K562 (cell line): ENCODE data around the gene CCDC34. TPM values are rescaled to one million over a fixed set of nuclear protein-coding genes. Genes with fewer than 3 reads are reported as not detected.

Experiments
- ELF2 ChIP-seq: fragments of 250-450 bp; sonication (Bioruptor Pico); IDR thresholded peaks from 2 replicates; pipeline ENCODE4 v1.5.0; 2021; ENCODE audit warnings: mild to moderate bottlenecking
- ERF ChIP-seq: fragments of 450-650 bp; formaldehyde crosslinking; IDR thresholded peaks from 2 replicates; pipeline ENCODE4 v1.4.0; 2020; ENCODE audit warnings: mild to moderate bottlenecking, mixed read lengths
- ETS2 ChIP-seq: IDR thresholded peaks from 2 replicates; pipeline ENCODE4 v1.6.1; 2016; ENCODE audit warnings: borderline replicate concordance, missing genetic modification characterization, mild to moderate bottlenecking, moderate library complexity, missing compliant biosample characterization; ENCODE audit not compliant: poor library complexity, severe bottlenecking
- HBP1 ChIP-seq: fragments of 450-650 bp; formaldehyde crosslinking; IDR thresholded peaks from 2 replicates; pipeline ENCODE4 v1.4.0; 2022; ENCODE audit warnings: missing genetic modification characterization
- HMG20B ChIP-seq: fragments of 250-450 bp; sonication (Bioruptor Pico); IDR thresholded peaks from 2 replicates; pipeline ENCODE4 v1.5.0; 2021; ENCODE audit warnings: mild to moderate bottlenecking
- HMGN3 ChIP-seq: IDR thresholded peaks from 2 replicates; pipeline ENCODE4 v1.6.1; 2011; ENCODE audit warnings: borderline replicate concordance, low read depth, mild to moderate bottlenecking, mixed read lengths, low read length; ENCODE audit not compliant: insufficient read length; ENCODE audit errors: extremely low read depth
- HNRNPL ChIP-seq: fragments of 200-400 bp; formaldehyde crosslinking; IDR thresholded peaks from 2 replicates; pipeline ENCODE4 v1.6.1; 2017; ENCODE audit warnings: low read depth, mild to moderate bottlenecking, low read length
- MAZ ChIP-seq, 2 experiments: fragments of 450-650 bp in 1 of 2; sonication (generic) in 1 of 2; formaldehyde crosslinking; IDR thresholded peaks in 1 of 2; conservative IDR thresholded peaks in 1 of 2; 2 replicates each; pipeline versions ENCODE4 v1.4.0 to v1.5.0; 2020; ENCODE audit warnings: mild to moderate bottlenecking in 1 of 2, missing genetic modification reagents in 1 of 2
- MTF1 ChIP-seq: fragments of 250-450 bp; sonication (Bioruptor Pico); IDR thresholded peaks from 2 replicates; pipeline ENCODE4 v1.9.0; 2021; ENCODE audit warnings: moderate library complexity, mild to moderate bottlenecking, inconsistent platforms, borderline replicate concordance
- NBN ChIP-seq: fragments of 450-650 bp; IDR thresholded peaks from 2 replicates; pipeline ENCODE4 v1.6.1; 2016; ENCODE audit warnings: low read depth, mild to moderate bottlenecking
- PTBP1 ChIP-seq: fragments of 200-400 bp; formaldehyde crosslinking; IDR thresholded peaks from 2 replicates; pipeline ENCODE4 v1.6.1; 2017; ENCODE audit warnings: low read depth, low read length
- RFX1 ChIP-seq: fragments of 450-650 bp; IDR thresholded peaks from 2 replicates; pipeline ENCODE4 v1.6.1; 2016; ENCODE audit warnings: mild to moderate bottlenecking, moderate library complexity
- RFX5 ChIP-seq: IDR thresholded peaks from 2 replicates; pipeline ENCODE4 v1.6.1; 2011; ENCODE audit warnings: low read depth, mild to moderate bottlenecking, improper control_type of control experiment, low read length
- SMARCE1 ChIP-seq: fragments of 450-650 bp; IDR thresholded peaks from 2 replicates; pipeline ENCODE4 v1.7.1; 2016; ENCODE audit warnings: mild to moderate bottlenecking
- ZBTB49 ChIP-seq: sonication (generic); formaldehyde crosslinking; IDR thresholded peaks from 2 replicates; pipeline ENCODE4 v1.8.0; 2022; ENCODE audit warnings: missing genetic modification reagents, mild to moderate bottlenecking, borderline replicate concordance
- ZNF224 ChIP-seq: sonication (generic); formaldehyde crosslinking; IDR thresholded peaks from 2 replicates; pipeline ENCODE4 v1.8.0; 2022; ENCODE audit warnings: mild to moderate bottlenecking, missing genetic modification reagents
- ZNF395 ChIP-seq: fragments of 200-800 bp; sonication (Bioruptor generic); IDR thresholded peaks from 2 replicates; pipeline ENCODE4 v1.6.1; 2017; ENCODE audit warnings: missing genetic modification characterization, missing compliant biosample characterization
- ZNF445 ChIP-seq: fragments of 250-450 bp; sonication (Bioruptor Pico); IDR thresholded peaks from 2 replicates; pipeline ENCODE4 v1.4.0; 2020; ENCODE audit warnings: low read depth, mild to moderate bottlenecking, moderate library complexity
- ZNF830 ChIP-seq: fragments of 250-450 bp; sonication (Bioruptor Pico); IDR thresholded peaks from 2 replicates; pipeline ENCODE4 v1.5.0; 2021; ENCODE audit warnings: mild to moderate bottlenecking
- polyA plus RNA-seq, 8 experiments: library from polyadenylated mRNA; depleted of rRNA in 4 of 8; stranded (reverse) in 5 of 8; unstranded in 3 of 8; fragments of >200 nt; fragmentation: Nextera tagmentation in 2 of 8; fragmentation: Illumina TruSeq in 1 of 8; extraction: Ambion mirVana in 2 of 8; extraction: Trizol in 1 of 8; gene quantifications; 2 replicates each; pipeline versions ENCODE4 v1.2.1 to v1.2.3, GENCODE V29; 2011 to 2014; ENCODE audit warnings: inconsistent platforms in 1 of 8, missing spikeins in 1 of 8
- total RNA-seq, 7 experiments: library from RNA; depleted of rRNA in 6 of 7; stranded (reverse); fragments of >200 nt in 6 of 7; fragmentation: Illumina TruSeq in 2 of 7; extraction: Trizol in 2 of 7; gene quantifications; 2 replicates each; pipeline versions ENCODE4 v1.2.1 to v1.2.3, GENCODE V29; 2011 to 2021; ENCODE audit warnings: low replicate concordance in 1 of 7
- TF ChIP-seq, protein P1 (sequence below): fragments of 450-650 bp; formaldehyde crosslinking; IDR thresholded peaks from 2 replicates; pipeline ENCODE4 v1.4.0; 2020; ENCODE audit warnings: mild to moderate bottlenecking, mixed read lengths
- TF ChIP-seq, protein P2 (sequence below): fragments of 250-450 bp; sonication (Bioruptor Pico); IDR thresholded peaks from 2 replicates; pipeline ENCODE4 v1.4.0; 2020; ENCODE audit warnings: borderline replicate concordance

CCDC34 gene
- total and polyA plus RNA-seq, 9 of the 15 experiments (the other 6 are each of a cell fraction or from before 2014, with no cell fraction given) = 6.2 to 42.0 (median 15.7) TPM

DNA sequence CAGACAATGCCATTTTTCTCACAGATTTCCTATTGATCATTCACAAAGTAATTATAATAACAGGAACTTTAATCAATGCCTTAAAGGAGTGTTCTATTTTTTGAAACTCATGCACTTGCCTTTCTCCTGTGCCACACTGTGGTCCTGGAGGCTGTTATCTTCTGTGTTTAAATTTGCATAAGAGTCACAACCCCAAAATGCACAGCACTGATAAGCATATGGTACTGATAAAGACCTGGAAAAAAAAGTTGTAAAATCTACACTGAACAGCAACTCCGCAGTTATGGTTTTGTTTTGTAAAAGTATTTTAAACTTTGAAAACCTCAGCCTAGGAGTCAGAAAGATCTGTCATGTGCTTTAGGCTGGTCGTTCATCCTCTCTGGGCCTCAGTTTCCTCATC is 9.1 kb upstream of the CCDC34 start (continued):
- TF ChIP-seq, protein P1, sequence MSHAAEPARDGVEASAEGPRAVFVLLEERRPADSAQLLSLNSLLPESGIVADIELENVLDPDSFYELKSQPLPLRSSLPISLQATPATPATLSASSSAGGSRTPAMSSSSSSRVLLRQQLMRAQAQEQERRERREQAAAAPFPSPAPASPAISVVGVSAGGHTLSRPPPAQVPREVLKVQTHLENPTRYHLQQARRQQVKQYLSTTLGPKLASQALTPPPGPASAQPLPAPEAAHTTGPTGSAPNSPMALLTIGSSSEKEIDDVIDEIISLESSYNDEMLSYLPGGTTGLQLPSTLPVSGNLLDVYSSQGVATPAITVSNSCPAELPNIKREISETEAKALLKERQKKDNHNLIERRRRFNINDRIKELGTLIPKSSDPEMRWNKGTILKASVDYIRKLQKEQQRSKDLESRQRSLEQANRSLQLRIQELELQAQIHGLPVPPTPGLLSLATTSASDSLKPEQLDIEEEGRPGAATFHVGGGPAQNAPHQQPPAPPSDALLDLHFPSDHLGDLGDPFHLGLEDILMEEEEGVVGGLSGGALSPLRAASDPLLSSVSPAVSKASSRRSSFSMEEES (CRISPR knock-in tag) = no peak
- TF ChIP-seq ZNF224 (CRISPR knock-in tag) = no peak
- TF ChIP-seq NBN = no peak
- TF ChIP-seq, protein P2, sequence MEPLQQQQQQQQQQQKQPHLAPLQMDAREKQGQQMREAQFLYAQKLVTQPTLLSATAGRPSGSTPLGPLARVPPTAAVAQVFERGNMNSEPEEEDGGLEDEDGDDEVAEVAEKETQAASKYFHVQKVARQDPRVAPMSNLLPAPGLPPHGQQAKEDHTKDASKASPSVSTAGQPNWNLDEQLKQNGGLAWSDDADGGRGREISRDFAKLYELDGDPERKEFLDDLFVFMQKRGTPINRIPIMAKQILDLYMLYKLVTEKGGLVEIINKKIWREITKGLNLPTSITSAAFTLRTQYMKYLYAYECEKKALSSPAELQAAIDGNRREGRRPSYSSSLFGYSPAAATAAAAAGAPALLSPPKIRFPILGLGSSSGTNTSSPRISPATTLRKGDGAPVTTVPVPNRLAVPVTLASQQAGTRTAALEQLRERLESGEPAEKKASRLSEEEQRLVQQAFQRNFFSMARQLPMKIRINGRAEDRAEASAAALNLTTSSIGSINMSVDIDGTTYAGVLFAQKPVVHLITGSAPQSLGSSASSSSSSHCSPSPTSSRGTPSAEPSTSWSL = no peak
- no peak for TF ChIP-seq RFX5
- no peak for TF ChIP-seq PTBP1
- TF ChIP-seq ETS2 (tag) = no peak
- TF ChIP-seq HMG20B = no peak
- no peak for TF ChIP-seq ERF
- TF ChIP-seq ZNF395 (CRISPR knock-in tag) = no peak
- TF ChIP-seq ZBTB49 = no peak
- peak in 1 of 2 experiments; percentile 46; a peak in 1 of 4 replicates for TF ChIP-seq MAZ (CRISPR knock-in tag; conservative IDR thresholded peaks at IDR 0.05 in 1 of 2, IDR thresholded peaks at IDR 0.05 in 1 of 2)
- no peak for TF ChIP-seq MTF1
- no peak for TF ChIP-seq ZNF830 (CRISPR knock-in tag)
- TF ChIP-seq HNRNPL = no peak
- no peak for TF ChIP-seq ZNF445 (CRISPR knock-in tag)
- TF ChIP-seq RFX1 = no peak
- no peak for TF ChIP-seq HBP1 (CRISPR knock-in tag)
- no peak for TF ChIP-seq ELF2 (CRISPR knock-in tag)
- TF ChIP-seq HMGN3 = no peak
- TF ChIP-seq SMARCE1 = peak; percentile 93
